NCI-H748 (cell line): ENCODE data around the gene FNDC8.
A peak's percentile ranks its signal among the peaks of the same experiment; 100 is the strongest.
"Not testable (repeated sequence)": the region's sequence is repeated elsewhere in the genome, so short reads cannot be mapped to it uniquely, and the experiment has no call there.

ENCODE experiments used
- DNase-seq: peaks from one replicate; lab custom pipeline; 2025; ENCODE audit not compliant: unreplicated experiment; lab: John Stamatoyannopoulos, UW

FNDC8 gene

DNA sequence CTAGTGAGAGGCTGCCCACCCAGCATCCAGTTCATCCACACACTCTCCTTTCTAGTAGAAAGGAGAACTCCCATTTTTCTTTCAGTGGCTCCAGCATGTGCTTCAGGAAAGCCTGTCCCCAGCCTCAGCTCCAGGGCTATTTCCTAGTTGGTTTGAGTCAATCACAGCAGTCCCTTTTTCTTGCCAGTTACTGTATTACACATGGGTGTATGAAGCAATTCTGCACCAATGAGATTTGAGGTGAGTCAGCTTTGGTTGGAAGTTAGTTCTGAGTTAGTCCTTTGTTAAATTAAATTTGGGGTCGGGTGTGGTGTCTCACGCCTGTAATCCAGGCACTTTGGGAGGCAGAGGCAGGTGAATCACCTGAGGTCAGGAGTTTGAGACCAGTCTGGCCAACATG is 26.5 kb upstream of the FNDC8 start:
- no peak for DNase-seq

DNA sequence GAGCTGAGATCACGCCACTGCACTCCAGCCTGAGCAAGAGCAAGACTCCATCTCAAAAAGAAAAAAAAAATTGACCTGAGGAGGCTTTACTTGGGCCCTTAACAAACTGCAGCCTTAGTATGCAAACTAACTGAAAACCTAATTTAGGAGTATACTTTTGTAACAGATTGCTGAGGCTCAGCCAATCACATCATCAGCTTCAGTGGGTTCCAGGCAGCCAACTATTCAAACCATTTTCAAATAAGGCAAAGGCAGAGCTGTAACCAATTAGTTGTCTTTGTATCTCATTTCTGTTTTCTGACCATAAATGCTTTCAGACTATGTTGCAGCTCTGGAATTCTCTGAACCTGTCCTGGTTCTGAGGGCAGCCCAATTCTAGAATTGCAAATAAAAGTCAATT is 25.7 kb upstream of the FNDC8 start:
- DNase-seq = no peak

DNA sequence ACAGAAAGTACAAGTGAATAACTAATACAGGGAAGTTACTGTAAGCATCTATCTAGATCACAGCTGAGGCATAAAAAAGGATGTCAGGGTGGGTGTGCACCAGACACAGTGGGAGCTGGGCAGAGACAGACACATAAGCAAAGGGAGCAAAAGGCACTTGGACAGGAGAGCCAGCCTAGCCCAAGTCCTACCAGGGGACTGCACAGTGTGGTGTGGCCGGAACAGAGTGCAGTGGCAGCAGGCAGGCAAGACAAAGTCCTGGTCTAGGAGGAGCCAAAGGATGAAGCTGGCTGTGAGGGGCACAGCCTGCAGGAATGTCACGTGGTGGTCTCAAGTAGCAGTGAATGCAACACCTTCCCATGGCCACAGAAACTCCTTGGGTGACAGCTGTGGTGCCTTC is 23.6 kb upstream of the FNDC8 start:
- DNase-seq = no peak

DNA sequence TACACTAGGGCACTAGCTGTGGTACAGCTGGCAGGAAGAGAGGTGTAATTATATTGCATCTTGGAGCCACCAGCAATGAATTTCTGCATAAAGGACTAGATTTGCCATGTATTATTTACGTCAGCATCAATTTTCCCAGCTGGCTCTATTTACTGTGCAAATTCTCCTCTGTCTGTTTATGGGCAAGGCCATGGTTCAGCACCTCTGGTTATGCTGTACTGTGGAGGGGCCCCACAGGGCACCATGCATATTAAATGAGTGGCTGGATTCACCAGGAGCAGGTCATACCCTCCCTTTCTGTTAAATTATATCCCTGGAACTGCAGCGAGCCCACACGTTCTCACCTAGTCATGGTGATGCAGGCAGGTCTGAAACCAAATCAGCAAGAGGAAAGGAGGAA is 21.5 kb upstream of the FNDC8 start:
- DNase-seq = peak; percentile 49

DNA sequence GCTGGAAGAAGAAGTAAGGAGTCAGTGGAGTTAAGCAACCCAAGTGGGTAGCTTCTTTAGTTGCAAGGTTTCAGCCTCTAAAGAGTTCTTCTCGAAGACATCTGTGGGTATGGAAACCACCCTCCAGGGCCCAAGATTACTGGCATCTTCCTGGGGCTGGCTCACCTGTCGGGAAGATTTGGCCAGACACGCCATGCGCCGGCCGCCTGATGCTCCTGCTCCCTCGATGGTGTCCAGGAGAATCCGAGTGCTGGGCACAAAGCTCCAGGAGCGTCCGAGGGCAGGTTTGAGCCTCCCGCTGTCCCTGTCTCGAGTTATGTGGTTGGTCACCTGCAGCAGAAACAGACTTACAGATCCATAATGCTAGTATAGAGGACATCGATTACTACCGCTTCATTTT is 20.4 kb upstream of the FNDC8 start:
- DNase-seq = no peak

DNA sequence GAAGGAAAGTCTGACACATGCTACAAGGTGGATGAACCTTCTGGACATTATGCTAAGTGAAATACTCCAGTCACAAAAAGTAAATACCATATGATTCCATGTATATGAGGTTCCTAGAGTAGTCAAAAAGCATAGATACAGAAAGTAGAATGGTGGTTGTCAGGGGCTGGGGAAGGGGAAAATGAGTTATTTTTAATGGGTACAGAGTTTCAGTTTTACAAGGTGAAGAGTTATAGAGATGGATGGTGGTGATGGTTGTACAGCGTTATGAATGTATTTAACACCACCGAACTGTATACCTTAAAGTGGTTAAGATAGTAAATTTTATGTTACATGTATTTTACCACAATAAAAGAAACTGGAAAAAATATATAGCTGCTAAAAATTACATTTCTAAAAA is 19.7 kb upstream of the FNDC8 start:
- no peak for DNase-seq

DNA sequence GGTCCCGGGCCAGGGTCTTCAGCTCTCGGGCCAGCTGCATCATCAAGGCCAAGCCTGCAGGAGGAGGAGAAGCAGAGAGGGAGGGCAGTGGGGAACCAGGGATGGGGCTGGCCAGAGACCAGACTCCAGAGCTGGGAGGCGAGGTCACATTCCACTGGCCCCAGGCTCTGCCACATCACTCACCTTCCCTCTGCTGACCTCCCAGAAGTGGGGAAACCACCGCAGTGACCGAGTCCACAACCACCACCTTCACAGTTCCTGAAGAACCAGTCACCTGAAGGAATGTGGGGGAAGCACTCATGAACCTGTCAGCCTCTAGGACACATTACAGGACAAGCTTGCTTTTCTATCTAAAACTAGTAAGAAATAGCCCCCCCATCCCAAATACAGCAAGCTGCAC is 18.1 kb upstream of the FNDC8 start:
- DNase-seq = no peak

DNA sequence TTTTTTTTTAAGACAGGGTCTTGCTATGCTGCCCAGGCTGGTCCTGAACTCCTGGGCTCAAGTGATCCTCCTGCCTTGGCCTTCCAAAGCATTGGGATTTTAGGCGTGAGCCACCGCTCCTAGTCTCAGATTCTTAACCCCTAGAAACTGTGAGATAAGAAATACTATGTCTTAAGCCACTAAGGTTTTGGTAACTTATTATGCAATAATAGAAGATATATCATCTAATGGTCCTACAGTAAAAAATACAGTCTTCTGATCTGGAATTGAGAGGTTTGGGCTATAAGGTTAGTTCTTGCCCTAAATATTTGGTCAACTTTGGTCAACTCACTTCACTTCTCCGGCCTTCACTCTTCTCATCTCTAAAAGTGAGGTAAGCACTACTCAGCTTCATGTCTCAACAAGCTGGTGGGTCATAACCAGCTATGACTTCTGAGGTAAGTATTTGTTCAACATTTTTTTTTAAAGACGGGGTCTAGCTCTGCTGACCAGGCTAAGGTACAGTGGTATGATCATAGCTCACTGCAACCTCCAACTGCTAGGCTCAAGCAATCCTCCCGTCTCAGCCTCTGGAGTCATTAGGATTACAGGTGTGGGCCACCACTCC is 16.5 kb upstream of the FNDC8 start:
- DNase-seq = no peak

DNA sequence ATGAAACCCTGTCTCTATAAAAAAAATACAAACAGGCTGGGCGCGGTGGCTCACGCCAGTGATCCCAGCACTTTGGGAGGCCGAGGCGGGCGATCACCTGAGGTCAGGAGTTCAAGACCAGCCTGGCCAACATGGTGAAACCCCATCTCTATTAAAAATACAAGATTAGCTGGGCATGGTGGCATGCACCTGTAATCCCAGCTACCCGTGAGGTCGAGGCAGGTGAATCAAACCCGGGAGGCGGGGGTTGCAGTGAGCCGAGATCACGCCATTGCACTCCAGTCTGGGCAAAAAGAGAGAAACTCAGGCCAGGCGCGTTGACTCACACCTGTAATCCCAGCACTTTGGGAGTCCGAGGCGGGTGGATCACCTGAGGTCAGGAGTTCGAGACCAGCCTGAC is 10.6 kb upstream of the FNDC8 start:
- DNase-seq = not testable (repeated sequence)

DNA sequence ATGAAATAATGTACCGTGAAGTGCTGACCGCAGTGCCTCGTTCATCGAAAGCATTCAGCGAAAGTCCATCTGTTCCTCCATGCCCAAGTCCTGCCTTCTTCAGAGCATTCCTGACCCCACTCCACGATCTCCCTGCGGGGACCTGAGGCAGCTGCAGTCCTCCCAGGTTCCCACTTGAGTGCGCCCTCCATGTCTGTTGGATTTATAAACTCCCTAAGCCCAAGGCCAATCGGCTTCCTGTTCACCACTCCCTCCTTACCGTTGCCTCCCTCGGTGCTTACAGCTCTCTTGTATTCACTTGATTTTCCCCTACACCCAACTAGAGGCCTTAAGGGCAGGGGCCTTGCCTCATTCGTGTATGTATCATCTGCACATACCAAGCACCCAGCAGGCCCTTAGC is 4.6 kb upstream of the FNDC8 start:
- no peak for DNase-seq

DNA sequence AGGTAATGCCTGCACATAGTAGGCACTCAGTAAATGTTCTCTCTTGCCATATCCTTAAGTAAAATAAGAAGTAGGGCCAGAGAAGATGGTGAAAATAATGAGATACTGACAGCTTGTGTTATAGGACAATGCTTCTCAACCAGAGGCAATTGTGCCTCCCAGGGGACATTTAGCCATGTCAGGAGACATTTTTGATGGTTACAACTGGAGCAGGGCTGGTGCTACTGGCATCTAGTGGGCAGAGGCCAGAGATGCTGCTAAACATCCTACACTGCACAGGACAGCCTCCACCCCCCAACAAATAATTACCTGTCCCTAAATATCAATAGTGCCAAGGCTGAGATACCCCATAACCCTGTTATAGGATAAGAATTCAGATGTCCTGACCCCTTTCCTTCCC is 3.4 kb upstream of the FNDC8 start:
- DNase-seq = no peak

DNA sequence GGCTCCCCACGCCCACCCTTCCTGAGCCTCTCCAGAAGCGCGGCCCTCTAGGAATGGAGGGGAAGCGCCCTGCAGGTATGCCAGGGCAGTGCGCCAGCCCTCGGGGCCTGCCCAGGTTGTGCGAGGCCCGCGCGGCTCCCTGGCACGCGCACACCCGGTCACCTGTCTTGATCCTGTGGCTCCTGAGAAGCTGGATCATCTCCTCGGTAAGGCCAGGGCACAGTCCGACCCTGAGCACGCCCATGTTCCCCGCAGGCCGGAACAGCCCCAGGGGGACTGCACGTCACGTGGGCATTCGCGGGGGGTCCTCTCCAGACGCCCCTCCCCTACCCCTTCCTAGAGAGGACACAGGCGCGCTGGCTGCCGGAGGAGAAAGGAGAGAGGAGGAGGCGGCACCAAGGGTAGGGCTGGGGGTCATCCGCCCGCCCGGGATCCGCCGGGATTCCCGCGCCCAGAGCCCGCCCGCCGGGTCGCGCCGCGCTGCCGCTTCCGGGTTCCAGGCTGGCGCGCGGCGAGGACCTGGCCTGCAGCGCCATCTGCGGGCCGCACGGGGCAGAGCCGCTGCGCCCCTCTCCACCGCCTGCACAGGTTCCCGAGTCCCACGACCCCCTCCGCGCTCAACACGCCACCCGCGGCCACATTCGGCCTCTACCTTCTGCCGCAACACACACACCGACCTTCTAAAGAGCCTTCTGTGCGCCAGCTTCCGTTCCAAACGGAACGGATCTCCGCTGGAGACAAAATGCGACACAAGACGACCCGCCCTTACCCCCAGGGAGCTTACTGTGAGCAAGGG is 1.8 kb upstream of the FNDC8 start, which contains the start of gene RAD51D:
Gene RAD51D (minus strand): TSS at position 491 of the 796 bp plus-strand sequence. CDS start 247 bp downstream, at position 244.
- peak; percentile 85 for DNase-seq

DNA sequence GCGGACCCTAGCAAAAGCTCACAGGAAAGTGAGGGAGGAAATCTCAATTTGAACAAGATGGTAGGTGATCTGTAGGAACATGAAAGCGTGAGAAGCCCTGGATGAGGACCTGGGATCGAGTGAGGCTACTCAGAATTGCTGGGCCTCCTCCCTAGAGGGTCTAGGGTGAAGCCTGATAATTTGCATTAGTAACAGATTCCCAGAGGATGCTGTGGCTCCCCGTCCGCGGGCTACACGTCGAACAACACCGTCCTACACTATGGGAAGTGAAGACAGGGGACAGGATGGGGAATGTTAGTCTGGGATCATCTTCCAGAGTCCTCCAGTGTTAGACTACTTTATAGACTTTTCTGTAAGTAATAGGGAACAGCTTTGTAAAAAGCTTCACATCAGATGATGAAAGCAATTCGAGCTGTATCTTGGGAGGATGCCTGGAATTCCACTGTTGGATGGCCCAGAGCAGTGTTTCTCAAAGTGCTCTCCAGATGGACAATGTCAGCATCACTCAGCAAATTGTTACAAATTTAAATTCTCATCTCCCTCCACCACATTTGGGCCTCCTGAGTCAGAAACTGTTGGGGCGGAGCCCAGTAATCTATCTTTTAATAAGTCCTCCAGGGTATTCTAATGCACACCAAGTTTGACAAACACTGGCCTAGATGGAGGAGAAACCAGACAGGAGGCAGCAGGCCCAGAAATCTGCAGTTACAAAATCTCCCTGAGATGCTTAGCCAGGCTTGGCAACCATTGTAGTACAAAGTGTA is 6.5 kb downstream of the FNDC8 start:
- DNase-seq = no peak

DNA sequence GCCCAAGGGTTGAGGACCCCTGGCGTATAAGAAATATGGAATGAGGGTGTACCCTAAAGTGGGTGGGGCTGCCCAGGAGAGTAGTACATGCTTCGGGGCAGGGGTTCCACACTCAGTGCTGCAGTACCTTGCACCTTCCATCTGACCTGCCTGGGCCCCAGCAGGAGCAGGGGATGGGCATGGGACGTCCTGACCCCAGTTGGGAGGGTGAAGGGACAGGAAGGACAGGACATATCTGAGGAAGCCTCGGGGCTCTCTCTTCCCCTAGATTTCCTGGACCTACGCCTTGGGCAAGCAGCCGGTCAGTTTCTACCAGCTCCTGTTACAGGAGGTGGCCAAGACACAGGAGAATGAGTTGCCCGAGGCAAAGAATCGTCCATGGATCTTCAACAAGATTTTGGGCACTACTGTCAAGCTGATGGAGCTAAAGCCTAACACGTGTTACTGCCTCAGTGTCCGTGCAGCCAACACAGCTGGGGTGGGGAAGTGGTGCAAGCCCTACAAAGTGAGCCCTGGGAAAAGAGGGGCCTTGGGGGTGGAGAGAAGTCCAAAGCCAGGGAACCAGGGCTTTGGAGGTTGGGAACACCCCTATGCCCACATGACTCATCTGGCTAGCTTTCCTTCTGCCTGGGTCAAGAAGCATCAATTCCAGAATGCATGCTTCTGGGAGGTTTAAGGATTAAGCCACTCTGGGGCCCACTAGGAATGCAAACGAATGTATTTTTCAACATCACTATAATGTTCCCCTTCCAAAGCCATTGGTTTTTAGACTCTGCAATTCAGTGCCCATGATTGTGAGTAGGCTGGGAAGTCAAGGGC is 7.9 kb downstream of the FNDC8 start:
- DNase-seq = no peak

DNA sequence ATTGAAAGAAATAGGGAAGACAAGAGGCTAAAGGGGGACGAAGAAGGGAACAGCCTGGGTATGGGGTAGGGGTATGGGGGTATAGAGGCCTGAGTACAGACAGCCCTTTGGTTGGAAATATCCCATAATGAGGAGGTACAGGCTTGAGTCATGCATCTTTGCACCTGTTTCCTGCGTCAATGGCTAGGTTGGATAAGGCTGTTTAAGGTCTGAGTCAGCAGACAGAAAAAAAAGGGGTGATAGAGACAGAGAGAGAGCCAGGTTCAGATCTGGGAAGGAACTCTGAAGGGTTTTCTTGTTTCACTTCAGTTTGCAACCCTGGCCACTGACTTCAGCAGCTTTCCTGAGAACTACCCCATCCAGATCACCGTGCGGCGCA is 8.5 kb downstream of the FNDC8 start:
- no peak for DNase-seq

DNA sequence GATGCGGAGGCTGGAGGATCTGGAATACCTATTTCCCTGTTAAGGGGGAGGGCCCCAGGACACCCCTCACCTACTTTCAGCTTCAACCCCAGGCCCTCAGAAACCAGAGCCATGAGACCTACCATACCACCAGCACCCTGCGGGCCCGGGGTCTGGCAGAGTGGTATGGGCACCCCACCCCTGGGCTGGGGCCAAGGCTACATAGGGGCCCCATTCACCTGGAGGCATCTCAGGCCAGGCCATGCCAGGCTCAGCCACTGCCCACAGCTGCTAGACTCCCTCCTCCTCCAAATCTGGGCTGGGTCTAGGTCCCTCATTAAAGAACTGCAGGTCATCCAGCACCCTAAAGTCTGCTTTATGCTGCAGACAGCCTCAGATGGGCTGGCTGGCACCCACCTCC is 9.0 kb downstream of the FNDC8 start:
- no peak for DNase-seq

DNA sequence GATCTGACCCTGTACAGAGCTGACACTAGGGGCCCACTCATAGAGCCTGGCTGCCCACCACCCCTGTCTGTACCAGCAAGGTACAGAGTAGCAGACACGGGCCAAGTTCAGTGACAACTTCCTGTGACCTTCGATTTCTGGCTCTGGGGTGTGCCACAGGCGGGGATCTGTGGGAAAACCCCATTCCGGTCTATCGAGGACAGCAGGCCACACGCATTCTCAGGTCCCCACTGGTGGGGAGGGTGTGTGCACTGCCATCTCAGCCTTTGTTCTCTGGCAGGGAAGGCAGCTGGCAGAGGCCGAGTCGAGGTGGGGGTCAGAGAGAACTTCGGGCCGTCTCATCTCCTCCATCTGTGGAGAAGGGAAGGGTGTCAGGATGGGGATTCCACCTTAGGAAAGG is 10.7 kb downstream of the FNDC8 start:
- no peak for DNase-seq

DNA sequence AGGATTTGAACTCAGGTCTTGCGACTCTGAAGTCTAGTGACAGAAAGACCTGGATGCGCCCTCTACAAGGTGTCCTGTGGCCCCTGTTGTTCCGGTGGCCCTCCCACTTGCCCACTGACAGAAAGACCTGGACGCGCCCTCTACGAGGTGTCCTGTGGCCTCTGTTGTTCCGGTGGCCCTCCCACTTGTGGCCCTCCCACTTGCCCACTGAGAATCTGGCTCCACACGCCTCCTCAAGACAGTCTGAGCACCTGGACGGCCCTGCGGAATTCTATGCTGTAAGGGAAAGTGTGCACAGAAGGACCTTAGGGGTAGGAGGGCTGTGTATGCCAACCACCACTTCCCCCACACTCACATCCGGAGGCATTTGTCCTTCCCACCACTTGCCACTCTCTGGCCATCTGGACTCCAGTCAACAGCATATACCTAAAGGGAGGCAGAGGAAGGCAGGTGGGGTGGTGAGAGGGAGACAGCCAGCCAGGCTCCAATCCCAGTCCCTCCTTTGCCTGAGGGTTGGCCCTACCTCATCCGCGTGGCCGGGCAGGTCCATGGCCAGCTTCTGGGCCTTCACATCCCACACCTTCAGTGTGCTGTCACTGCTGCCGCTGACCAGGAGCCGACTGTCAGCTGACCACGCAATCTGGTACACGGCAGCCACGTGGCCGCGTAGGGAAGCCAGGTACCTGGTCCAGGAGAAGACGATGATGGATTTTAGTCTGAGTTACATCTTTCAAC is 11.6 kb downstream of the FNDC8 start:
- DNase-seq = no peak

DNA sequence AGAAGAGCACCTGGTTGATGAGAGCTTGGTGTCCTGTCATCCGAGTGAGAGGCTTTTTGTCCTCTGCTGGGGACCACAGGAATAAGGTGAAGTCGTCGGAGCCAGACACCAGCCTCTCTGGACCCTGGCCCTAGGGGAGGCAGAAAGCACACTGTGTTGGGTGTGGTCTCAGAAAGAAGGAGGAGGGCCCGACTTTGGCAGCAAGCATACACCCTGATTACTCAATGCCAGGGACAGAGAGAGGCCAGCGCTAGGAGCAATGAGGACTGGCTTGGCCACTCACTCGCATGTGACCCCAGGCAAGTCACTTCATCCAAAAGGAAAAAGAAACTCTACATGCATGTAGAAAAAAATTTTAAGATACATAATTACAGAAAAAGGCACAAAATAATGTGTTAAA is 13.9 kb downstream of the FNDC8 start:
- DNase-seq = no peak

DNA sequence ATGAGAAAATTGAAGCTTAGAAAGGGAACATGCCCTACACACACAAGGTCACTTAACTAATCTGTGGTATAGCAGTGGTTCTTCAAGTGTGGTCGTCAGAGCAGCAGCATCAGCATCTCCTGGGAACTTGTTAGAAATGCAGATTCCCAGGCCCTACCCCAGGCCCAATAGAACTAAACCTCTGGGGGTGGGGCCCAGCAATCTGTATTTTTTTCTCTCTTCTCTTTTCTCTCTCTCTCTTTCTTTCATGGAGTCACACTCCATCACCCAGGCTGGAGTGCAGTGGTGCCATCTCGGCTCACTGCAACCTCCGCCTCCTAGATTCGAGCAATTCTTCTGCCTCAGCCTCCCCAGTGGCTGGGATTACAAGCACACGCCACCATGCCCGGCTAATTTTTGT is 16.8 kb downstream of the FNDC8 start:
- no peak for DNase-seq
